CD14-positive monocyte (primary cell): ENCODE data around the gene KCNN4. TPM values are rescaled to one million over a fixed set of nuclear protein-coding genes. Genes with fewer than 3 reads are reported as not detected.

ENCODE experiments used
- DNase-seq, 3 donors: peaks; one replicate each; pipeline ENCODE4 v3.0.0-alpha.2; 2011 to 2022
- H2AFZ ChIP-seq: 2 replicates; pipeline ENCODE4 v1.6.0; 2012; ENCODE audit warnings: mild to moderate bottlenecking, low read depth, low read length, inconsistent platforms; ENCODE audit not compliant: insufficient read depth, poor library complexity, severe bottlenecking
- H3K27ac ChIP-seq, 2 donors: 1 replicate in 1 of 2; 2 replicates in 1 of 2; pipeline ENCODE4 v1.5.1; 2012 to 2013; ENCODE audit warnings: low read length in 2 of 2, control low read depth in 1 of 2, inconsistent platforms in 1 of 2, low read depth in 1 of 2, mild to moderate bottlenecking in 1 of 2
- H3K27me3 ChIP-seq, 2 donors: one replicate each; pipeline versions ENCODE4 v1.6.0 to v1.6.1; 2011 to 2013; ENCODE audit warnings: low read length in 2 of 2; ENCODE audit not compliant: control insufficient read depth in 2 of 2, insufficient read depth in 2 of 2
- H3K36me3 ChIP-seq, 2 donors: replicated peaks in 1 of 2; 1 replicate in 1 of 2; 2 replicates in 1 of 2; pipeline versions ENCODE4 v1.5.1 to v1.6.1; 2012 to 2013; ENCODE audit warnings: low read length in 2 of 2, control low read depth in 1 of 2, inconsistent platforms in 1 of 2, mild to moderate bottlenecking in 1 of 2; ENCODE audit not compliant: insufficient read depth in 2 of 2, control insufficient read depth in 1 of 2
- H3K4me1 ChIP-seq, 2 donors: 1 replicate in 1 of 2; 2 replicates in 1 of 2; pipeline versions ENCODE4 v1.5.1 to v1.6.1; 2012 to 2013; ENCODE audit warnings: low read length in 2 of 2, control low read depth in 1 of 2, inconsistent platforms in 1 of 2, mild to moderate bottlenecking in 1 of 2, moderate library complexity in 1 of 2; ENCODE audit not compliant: insufficient read depth in 2 of 2, control insufficient read depth in 1 of 2
- H3K4me2 ChIP-seq: replicated peaks from 2 replicates; pipeline ENCODE3; 2012; ENCODE audit warnings: low read length, moderate library complexity, mild to moderate bottlenecking; ENCODE audit not compliant: poor library complexity, severe bottlenecking; ENCODE audit errors: extremely low read depth
- H3K4me3 ChIP-seq, 3 experiments: fragments of 200-600 bp in 1 of 3; sonication (generic) in 1 of 3; replicated peaks in 1 of 3; 1 replicate in 2 of 3; 2 replicates in 1 of 3; pipeline ENCODE4 v1.5.1; 2011 to 2013; ENCODE audit warnings: low read length in 3 of 3, mild to moderate bottlenecking in 3 of 3, control low read depth in 2 of 3, low read depth in 2 of 3, inconsistent platforms in 1 of 3, moderate library complexity in 1 of 3
- H3K79me2 ChIP-seq: 2 replicates; pipeline ENCODE4 v1.6.0; 2012; ENCODE audit warnings: mild to moderate bottlenecking, control low read depth, inconsistent platforms, low read length, moderate library complexity; ENCODE audit not compliant: insufficient read depth
- H3K9ac ChIP-seq: 2 replicates; pipeline ENCODE4 v1.6.0; 2017; ENCODE audit warnings: low read length, mild to moderate bottlenecking; ENCODE audit not compliant: insufficient read depth, poor library complexity, severe bottlenecking
- H3K9me3 ChIP-seq, 2 donors: replicated peaks in 1 of 2; 1 replicate in 1 of 2; 2 replicates in 1 of 2; pipeline versions ENCODE4 v1.5.1 to v1.6.1; 2012 to 2013; ENCODE audit warnings: low read length in 2 of 2, control low read depth in 1 of 2; ENCODE audit not compliant: control insufficient read depth in 1 of 2, insufficient read depth in 1 of 2
- H4K20me1 ChIP-seq: 2 replicates; pipeline ENCODE4 v1.6.0; 2012; ENCODE audit warnings: mild to moderate bottlenecking, low read length, control low read depth, moderate library complexity; ENCODE audit not compliant: insufficient read depth
- H3K27ac Mint-ChIP-seq, 7 donors: one replicate each; pipeline ENCODE4 v1.8.0; 2020; ENCODE audit warnings: mild to moderate bottlenecking in 7 of 7, mixed read lengths in 7 of 7, moderate library complexity in 6 of 7, inconsistent platforms in 2 of 7
- H3K27me3 Mint-ChIP-seq, 3 donors: one replicate each; pipeline ENCODE4 v1.8.0; 2021 to 2022; ENCODE audit warnings: low read depth in 3 of 3, mild to moderate bottlenecking in 3 of 3, mixed read lengths in 3 of 3, moderate library complexity in 3 of 3, inconsistent platforms in 1 of 3
- H3K36me3 Mint-ChIP-seq, 2 donors: one replicate each; pipeline ENCODE4 v1.8.0; 2020; ENCODE audit warnings: mixed read lengths in 2 of 2, inconsistent platforms in 1 of 2, mild to moderate bottlenecking in 1 of 2
- H3K4me1 Mint-ChIP-seq: one replicate; pipeline ENCODE4 v1.8.0; 2020; ENCODE audit warnings: mild to moderate bottlenecking, mixed read lengths
- H3K4me3 Mint-ChIP-seq, 2 donors: one replicate each; pipeline ENCODE4 v1.8.0; 2020; ENCODE audit warnings: mild to moderate bottlenecking in 2 of 2, mixed read lengths in 2 of 2, moderate library complexity in 1 of 2
- H3K9me3 Mint-ChIP-seq, 7 donors: one replicate each; pipeline ENCODE4 v1.8.0; 2020 to 2022; ENCODE audit warnings: mixed read lengths in 7 of 7, mild to moderate bottlenecking in 6 of 7, moderate library complexity in 6 of 7, inconsistent platforms in 2 of 7
- CTCF ChIP-seq: fragments of 200-600 bp; IDR thresholded peaks from one replicate; pipeline ENCODE4 v1.8.0; 2022; ENCODE audit warnings: antibody characterized with exemption, mild to moderate bottlenecking
- WGBS: methylation state at CpG from one replicate; pipeline ENCODE4 v1.1.5; 2013; ENCODE audit warnings: missing lambda C conversion rate; ENCODE audit not compliant: insufficient coverage; 5-methylcytosine and 5-hydroxymethylcytosine counted together
- intact Hi-C, 2 donors: fragments of 100-400 bp; cut with micrococcal nuclease; formaldehyde crosslinking; loops; one replicate each; pipeline versions ENCODE4 v1.15.0 to v1.15.1; 2023
- polyA plus RNA-seq, 3 donors: library from polyadenylated mRNA; depleted of rRNA in 1 of 3; unstranded in 2 of 3; stranded (reverse) in 1 of 3; fragments of 300-500 nt in 2 of 3; fragments of >200 nt in 1 of 3; fragmentation: Illumina TruSeq in 2 of 3; gene quantifications; 1 replicate in 2 of 3; 2 replicates in 1 of 3; pipeline ENCODE4 v1.2.3, GENCODE V29; 2012 to 2021

KCNN4 gene
- polyA plus RNA-seq, 3 donors, result 12.9 to 70.4 (median 17.1) TPM

- Histone ChIP-seq H3K4me2 (no peak overlapping the region), H3K36me3 (no peaks in the 10 kb centered on the region), H3K9me3 (no peaks in the 10 kb centered on the region), H3K27me3 (no peaks in the 10 kb centered on the region), H3K27ac (peak overlapping the region in 1 of 2 donors; percentile 83), H2AFZ (no peak overlapping the region), H3K4me1 (peaks cover 42 to 60% of the 10 kb centered on the region in 2 donors), H4K20me1 (no peaks in the 10 kb centered on the region), H3K9ac (no peak overlapping the region), H3K79me2 (peaks cover 37% of the 10 kb centered on the region), H3K4me3 (no peak overlapping the region)
- no peak for DNase-seq
- no peaks in the 10 kb centered on the region for H3K27me3 Mint-ChIP-seq
- 93% methylated on average over 8 of the region's 8 CpGs for WGBS
- no peak for TF ChIP-seq CTCF
- H3K4me3 Mint-ChIP-seq, result no peak overlapping the region
- intact Hi-C loops, result loop anchor here (2.0 to 10.0 kb wide), 4 partner anchors 15 to 119 kb away; no protein-coding TSS in a partner anchor
- peaks cover 0 to 3% (median 0%) of the 10 kb centered on the region in 7 donors for H3K9me3 Mint-ChIP-seq
- H3K27ac Mint-ChIP-seq, result peak overlapping the region in 4 of 7 donors; percentile 30 to 95 (median 68)
- no peaks in the 10 kb centered on the region for H3K36me3 Mint-ChIP-seq
- H3K4me1 Mint-ChIP-seq, result peaks cover 59% of the 10 kb centered on the region
These were observed 2.9 kb upstream of the KCNN4 start for GRCh38 chr19:43783636-43784035.

- no peak for DNase-seq
- H3K4me2 ChIP-seq, result no peak overlapping the region
- peaks cover 42% of the 10 kb centered on the region for H3K79me2 ChIP-seq
- intact Hi-C loops, result loop anchor here in 1 of 2 donors (10.0 kb wide), 1 partner anchor 118 kb away; no protein-coding TSS in a partner anchor
- no peaks in the 10 kb centered on the region for H4K20me1 ChIP-seq
- peaks cover 51 to 68% of the 10 kb centered on the region in 2 donors for H3K4me1 ChIP-seq
- no peak overlapping the region for H3K4me3 ChIP-seq
- H3K9ac ChIP-seq, result no peak overlapping the region
- H3K36me3 ChIP-seq, result no peaks in the 10 kb centered on the region
- H3K27ac ChIP-seq, result no peak overlapping the region
- H3K27ac Mint-ChIP-seq, result peak overlapping the region in 3 of 7 donors; percentile 5 to 42 (median 7)
- no peak overlapping the region for H2AFZ ChIP-seq
- H3K4me1 Mint-ChIP-seq, result peaks cover 68% of the 10 kb centered on the region
- no peak overlapping the region for H3K4me3 Mint-ChIP-seq
- H3K9me3 Mint-ChIP-seq, result peaks cover 0 to 3% (median 0%) of the 10 kb centered on the region in 7 donors
- TF ChIP-seq CTCF, result no peak
- WGBS, result 86% methylated on average over 21 of the region's 24 CpGs
- H3K27me3 ChIP-seq, result no peaks in the 10 kb centered on the region
- no peaks in the 10 kb centered on the region for H3K9me3 ChIP-seq
- H3K27me3 Mint-ChIP-seq, result peaks cover 0 to 3% (median 2%) of the 10 kb centered on the region in 3 donors
- H3K36me3 Mint-ChIP-seq, result no peaks in the 10 kb centered on the region
These were observed 2.0 kb upstream of the KCNN4 start for GRCh38 chr19:43782689-43783231.
